Activated CD4-positive, alpha-beta T cell treated with anti-CD3 and anti-CD28 coated beads for 1 hour (primary cell): ENCODE measurements around the gene GABRG3.
"Not testable (repeated sequence)": the region's sequence is repeated elsewhere in the genome, so short reads cannot be mapped to it uniquely, and the experiment has no call there.

Experiments
- DNase-seq: peaks from one replicate; pipeline ENCODE4 v3.0.0-alpha.2; 2020

GABRG3 gene

GRCh38 chr15:27003003-27003402 lies 32.0 kb downstream of the GABRG3 start:
- not testable (repeated sequence) for DNase-seq

GRCh38 chr15:27004226-27004625 lies 33.2 kb downstream of the GABRG3 start:
- DNase-seq, result not testable (repeated sequence)

- DNase-seq, result no peak
Measured at GRCh38 chr15:27017168-27017809, 46.3 kb downstream of the GABRG3 start.

- DNase-seq, result no peak
Measured at GRCh38 chr15:27019687-27020086, 48.7 kb downstream of the GABRG3 start.

- no peak for DNase-seq
Measured at GRCh38 chr15:27025481-27025966, 54.5 kb downstream of the GABRG3 start.

GRCh38 chr15:27027229-27027628 lies 56.2 kb downstream of the GABRG3 start:
- no peak for DNase-seq

- no peak for DNase-seq
Measured at GRCh38 chr15:27028858-27029477, 58.0 kb downstream of the GABRG3 start.

GRCh38 chr15:27036210-27036609 lies 65.2 kb downstream of the GABRG3 start:
- no peak for DNase-seq

- DNase-seq, result no peak
Measured at GRCh38 chr15:27037501-27037900, 66.5 kb downstream of the GABRG3 start.

- no peak for DNase-seq
Measured at GRCh38 chr15:27039152-27039551, 68.2 kb downstream of the GABRG3 start.

GRCh38 chr15:27042230-27042629 lies 71.2 kb downstream of the GABRG3 start:
- DNase-seq, result no peak

- no peak for DNase-seq
Measured at GRCh38 chr15:27042646-27043045, 71.7 kb downstream of the GABRG3 start.

- DNase-seq, result no peak
Measured at GRCh38 chr15:27043770-27044169, 72.8 kb downstream of the GABRG3 start.

GRCh38 chr15:27045796-27046195 lies 74.8 kb downstream of the GABRG3 start:
- no peak for DNase-seq

- no peak for DNase-seq
Measured at GRCh38 chr15:27046880-27047279, 75.9 kb downstream of the GABRG3 start.

GRCh38 chr15:27050163-27050562 lies 79.2 kb downstream of the GABRG3 start:
- DNase-seq, result no peak

- no peak for DNase-seq
Measured at GRCh38 chr15:27054426-27054825, 83.4 kb downstream of the GABRG3 start.

GRCh38 chr15:27057904-27058645 lies 87.1 kb downstream of the GABRG3 start:
- no peak for DNase-seq

- DNase-seq, result no peak
Measured at GRCh38 chr15:27058939-27059338, 88.0 kb downstream of the GABRG3 start.

- DNase-seq, result no peak
Measured at GRCh38 chr15:27059610-27060202, 88.7 kb downstream of the GABRG3 start.

- no peak for DNase-seq
Measured at GRCh38 chr15:27061739-27062138, 90.8 kb downstream of the GABRG3 start.

GRCh38 chr15:27062951-27063350 lies 92.0 kb downstream of the GABRG3 start:
- no peak for DNase-seq

GRCh38 chr15:27064080-27064479 lies 93.1 kb downstream of the GABRG3 start:
- no peak for DNase-seq

GRCh38 chr15:27065151-27065550 lies 94.2 kb downstream of the GABRG3 start:
- no peak for DNase-seq
